ENCODE results near the gene MMP24.

The MMP24 gene

GRCh38 chr20:35300469-35301262, 74.2 kb downstream of the MMP24 start:
- no peak for DNase-seq (ENCODE audit: low read depth)
- no peak overlapping the region for H3K4me3 ChIP-seq (ENCODE audit: control insufficient read depth, low read depth, low read length)
- TF ChIP-seq CTCF (conservative IDR thresholded peaks at IDR 0.05; ENCODE audit: control insufficient read depth, insufficient read depth, low read depth, low read length) = no peak

GRCh38 chr20:35301426-35301825, 74.9 kb downstream of the MMP24 start:
- DNase-seq (ENCODE audit: low read depth) = peak; percentile 34
- no peak for TF ChIP-seq CTCF (conservative IDR thresholded peaks at IDR 0.05; ENCODE audit: control insufficient read depth, insufficient read depth, low read depth, low read length)
- H3K4me3 ChIP-seq (ENCODE audit: control insufficient read depth, low read depth, low read length) = no peak overlapping the region

- no peak overlapping the region for H3K4me3 ChIP-seq (ENCODE audit: control insufficient read depth, low read depth, low read length)
- no peak for TF ChIP-seq CTCF (conservative IDR thresholded peaks at IDR 0.05; ENCODE audit: control insufficient read depth, insufficient read depth, low read depth, low read length)
- peak; percentile 79 for DNase-seq (ENCODE audit: low read depth)
Measured at GRCh38 chr20:35302421-35303335, 76.2 kb downstream of the MMP24 start.

- H3K4me3 ChIP-seq (ENCODE audit: control insufficient read depth, low read depth, low read length) = no peak overlapping the region
- no peak for DNase-seq (ENCODE audit: low read depth)
- TF ChIP-seq CTCF (conservative IDR thresholded peaks at IDR 0.05; ENCODE audit: control insufficient read depth, insufficient read depth, low read depth, low read length) = no peak
Measured at GRCh38 chr20:35303382-35303734, 76.9 kb downstream of the MMP24 start.

- H3K4me3 ChIP-seq (ENCODE audit: control insufficient read depth, low read depth, low read length) = no peak overlapping the region
- peak; percentile 91 for TF ChIP-seq CTCF (conservative IDR thresholded peaks at IDR 0.05; ENCODE audit: control insufficient read depth, insufficient read depth, low read depth, low read length)
- DNase-seq (ENCODE audit: low read depth) = peak; percentile 91
Measured at GRCh38 chr20:35303735-35304491, 77.4 kb downstream of the MMP24 start.

GRCh38 chr20:35304956-35305355, 78.5 kb downstream of the MMP24 start:
- no peak for DNase-seq (ENCODE audit: low read depth)
- TF ChIP-seq CTCF (conservative IDR thresholded peaks at IDR 0.05; ENCODE audit: control insufficient read depth, insufficient read depth, low read depth, low read length) = no peak
- no peak overlapping the region for H3K4me3 ChIP-seq (ENCODE audit: control insufficient read depth, low read depth, low read length)
